ENCODE results near the gene CAMSAP1. TPM values are rescaled to one million over a fixed set of nuclear protein-coding genes. Genes with fewer than 3 reads are reported as not detected.

CAMSAP1 gene
- total RNA-seq, 1 donor from 2014 or later, result 31.1 TPM

DNA sequence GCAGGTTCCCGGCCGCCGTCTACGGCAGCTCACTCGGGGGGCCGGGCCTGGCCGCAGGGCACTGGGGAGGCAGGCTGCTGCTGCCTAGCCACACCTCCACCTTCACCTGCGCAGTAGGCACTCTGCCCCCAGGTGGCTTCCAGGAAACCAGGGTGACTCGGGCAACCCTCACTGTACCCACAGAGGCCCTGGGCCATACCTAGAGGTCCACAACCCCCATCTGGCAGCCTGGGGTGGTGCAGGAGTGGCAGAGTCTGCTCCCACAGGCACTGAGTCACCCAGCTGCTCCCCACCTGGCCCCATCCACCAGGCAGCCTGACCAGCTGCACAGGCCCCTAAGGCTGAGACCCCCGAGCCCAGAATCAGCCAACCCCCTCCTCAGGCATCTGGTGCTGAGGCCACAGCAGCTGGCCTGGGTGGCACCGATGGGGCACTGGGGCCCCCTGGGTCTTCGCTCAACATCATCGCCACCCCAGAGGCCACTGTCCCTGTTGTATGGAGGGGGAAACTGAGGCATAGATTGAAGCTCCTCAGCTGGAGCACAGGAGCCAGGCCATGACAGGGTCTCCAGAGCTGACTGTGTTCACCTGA lies 135.2 kb downstream of the CAMSAP1 start:
- TF ChIP-seq, protein P1, sequence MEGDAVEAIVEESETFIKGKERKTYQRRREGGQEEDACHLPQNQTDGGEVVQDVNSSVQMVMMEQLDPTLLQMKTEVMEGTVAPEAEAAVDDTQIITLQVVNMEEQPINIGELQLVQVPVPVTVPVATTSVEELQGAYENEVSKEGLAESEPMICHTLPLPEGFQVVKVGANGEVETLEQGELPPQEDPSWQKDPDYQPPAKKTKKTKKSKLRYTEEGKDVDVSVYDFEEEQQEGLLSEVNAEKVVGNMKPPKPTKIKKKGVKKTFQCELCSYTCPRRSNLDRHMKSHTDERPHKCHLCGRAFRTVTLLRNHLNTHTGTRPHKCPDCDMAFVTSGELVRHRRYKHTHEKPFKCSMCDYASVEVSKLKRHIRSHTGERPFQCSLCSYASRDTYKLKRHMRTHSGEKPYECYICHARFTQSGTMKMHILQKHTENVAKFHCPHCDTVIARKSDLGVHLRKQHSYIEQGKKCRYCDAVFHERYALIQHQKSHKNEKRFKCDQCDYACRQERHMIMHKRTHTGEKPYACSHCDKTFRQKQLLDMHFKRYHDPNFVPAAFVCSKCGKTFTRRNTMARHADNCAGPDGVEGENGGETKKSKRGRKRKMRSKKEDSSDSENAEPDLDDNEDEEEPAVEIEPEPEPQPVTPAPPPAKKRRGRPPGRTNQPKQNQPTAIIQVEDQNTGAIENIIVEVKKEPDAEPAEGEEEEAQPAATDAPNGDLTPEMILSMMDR (conservative IDR thresholded peaks at IDR 0.05; ENCODE audit: low read depth, low read length), result no peak
- DNase-seq (ENCODE audit: low read depth), result no peak

DNA sequence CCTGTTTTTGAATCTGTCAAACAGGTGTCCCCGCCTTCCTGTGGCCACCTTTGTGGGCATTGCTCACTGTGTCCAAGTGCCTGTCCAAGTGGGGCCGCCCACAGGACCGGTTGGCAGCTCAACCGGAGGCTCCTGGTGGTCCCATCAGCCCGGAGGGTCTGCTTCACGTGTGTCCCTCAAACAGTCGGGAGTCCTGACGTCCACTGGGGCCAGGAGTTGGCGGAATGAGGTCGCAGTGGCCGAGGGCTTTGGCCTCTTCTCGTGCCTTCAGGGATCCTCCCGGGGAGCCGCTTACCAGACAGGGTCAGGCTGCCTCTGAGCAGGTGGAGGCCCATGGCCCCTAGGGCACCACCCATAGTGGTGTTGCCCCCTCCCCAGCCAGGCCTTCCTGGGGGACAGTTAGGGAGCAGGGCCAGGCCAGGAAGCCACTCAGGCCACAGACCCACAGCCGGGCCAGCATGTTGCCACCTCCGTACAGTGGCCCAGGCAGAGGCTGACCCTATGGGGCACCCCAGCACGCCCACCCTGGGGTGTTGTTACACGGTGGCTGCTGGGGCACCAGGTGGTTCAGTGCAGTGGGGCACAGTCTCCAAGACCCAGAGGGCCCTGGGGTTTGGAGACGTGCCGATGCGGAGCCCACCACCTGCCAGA lies 135.8 kb downstream of the CAMSAP1 start:
- DNase-seq (ENCODE audit: low read depth), result no peak
- no peak overlapping the region for H3K4me3 ChIP-seq (ENCODE audit: low read depth, low read length)
- TF ChIP-seq, protein P1 (conservative IDR thresholded peaks at IDR 0.05; ENCODE audit: low read depth, low read length), result no peak

More for the DNA sequence above, 135.2 kb downstream of the CAMSAP1 start:
- H3K4me3 ChIP-seq (ENCODE audit: low read depth, low read length), result no peak overlapping the region

DNA sequence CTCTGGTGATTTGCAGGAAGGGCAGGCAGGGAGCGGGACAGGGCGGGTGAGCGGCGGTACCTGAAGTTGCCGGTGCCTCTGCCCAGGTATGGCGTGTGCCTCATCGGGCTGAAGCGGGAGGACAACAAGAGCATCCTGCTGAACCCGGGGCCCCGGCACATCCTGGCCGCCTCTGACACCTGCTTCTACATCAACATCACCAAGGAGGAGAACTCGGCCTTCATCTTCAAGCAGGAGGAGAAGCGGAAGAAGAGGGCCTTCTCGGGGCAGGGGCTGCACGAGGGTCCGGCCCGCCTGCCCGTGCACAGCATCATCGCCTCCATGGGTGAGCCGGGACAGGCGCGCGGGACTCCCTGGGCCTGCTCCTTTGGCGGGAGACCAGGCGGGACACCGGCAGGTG lies 136.6 kb downstream of the CAMSAP1 start:
- TF ChIP-seq, protein P1 (conservative IDR thresholded peaks at IDR 0.05; ENCODE audit: low read depth, low read length), result no peak
- no peak for DNase-seq (ENCODE audit: low read depth)

DNA sequence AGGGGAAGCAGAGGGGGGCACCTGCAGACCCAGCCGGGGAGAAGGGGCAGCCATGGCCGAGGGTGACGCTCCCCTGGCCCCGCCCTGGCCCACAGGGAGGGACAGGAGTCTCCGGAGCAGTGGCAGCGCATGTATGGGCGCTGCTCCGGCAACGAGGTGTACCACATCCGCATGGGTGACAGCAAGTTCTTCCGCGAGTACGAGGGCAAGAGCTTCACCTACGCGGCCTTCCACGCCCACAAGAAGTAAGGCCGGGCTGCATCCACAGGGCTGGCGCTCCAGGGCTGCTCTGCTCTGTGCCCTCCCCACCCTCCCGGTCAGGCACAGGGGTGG lies 137.2 kb downstream of the CAMSAP1 start:
- H3K4me3 ChIP-seq (ENCODE audit: low read depth, low read length), result no peak overlapping the region
- no peak for DNase-seq (ENCODE audit: low read depth)
- TF ChIP-seq, protein P1 (conservative IDR thresholded peaks at IDR 0.05; ENCODE audit: low read depth, low read length), result no peak

More for the DNA sequence above, 136.6 kb downstream of the CAMSAP1 start:
- H3K4me3 ChIP-seq (ENCODE audit: low read depth, low read length), result no peak overlapping the region

DNA sequence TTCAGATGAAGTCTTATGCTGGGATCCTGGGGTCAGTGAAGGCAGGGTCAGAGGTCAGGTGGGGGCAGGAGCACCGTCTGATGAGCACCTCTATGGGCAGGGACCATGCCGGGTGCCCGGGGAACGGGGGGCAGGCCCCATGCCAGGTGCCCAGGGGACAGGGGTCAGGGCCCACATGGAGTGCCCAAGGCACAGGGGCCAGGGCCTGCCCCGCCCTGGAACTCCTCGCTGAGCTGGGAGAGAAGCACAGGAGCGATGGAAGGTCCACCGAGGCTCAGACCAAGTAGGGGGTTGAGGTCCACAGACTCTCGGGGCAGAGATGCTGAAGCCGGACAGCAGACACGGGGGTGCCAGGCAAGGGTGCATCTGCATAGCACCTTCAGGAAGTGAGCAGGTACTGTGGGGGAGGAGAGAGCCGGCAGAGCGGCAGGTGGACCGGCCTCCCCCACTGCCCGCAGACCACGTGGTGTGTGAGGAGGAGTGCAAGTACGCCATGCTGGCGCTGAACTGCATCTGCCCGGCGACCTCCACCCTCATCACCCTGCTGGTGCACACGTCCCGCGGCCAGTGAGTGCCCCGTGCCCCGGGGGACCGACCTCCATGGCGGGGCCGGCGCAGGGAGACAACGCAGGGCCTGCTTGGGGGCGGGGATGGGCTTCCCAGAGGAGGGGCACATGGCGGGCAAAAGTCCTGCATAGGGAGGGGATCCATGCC lies 137.7 kb downstream of the CAMSAP1 start:
- TF ChIP-seq, protein P1 (conservative IDR thresholded peaks at IDR 0.05; ENCODE audit: low read depth, low read length), result no peak
- no peak for DNase-seq (ENCODE audit: low read depth)
- H3K4me3 ChIP-seq (ENCODE audit: low read depth, low read length), result no peak overlapping the region

DNA sequence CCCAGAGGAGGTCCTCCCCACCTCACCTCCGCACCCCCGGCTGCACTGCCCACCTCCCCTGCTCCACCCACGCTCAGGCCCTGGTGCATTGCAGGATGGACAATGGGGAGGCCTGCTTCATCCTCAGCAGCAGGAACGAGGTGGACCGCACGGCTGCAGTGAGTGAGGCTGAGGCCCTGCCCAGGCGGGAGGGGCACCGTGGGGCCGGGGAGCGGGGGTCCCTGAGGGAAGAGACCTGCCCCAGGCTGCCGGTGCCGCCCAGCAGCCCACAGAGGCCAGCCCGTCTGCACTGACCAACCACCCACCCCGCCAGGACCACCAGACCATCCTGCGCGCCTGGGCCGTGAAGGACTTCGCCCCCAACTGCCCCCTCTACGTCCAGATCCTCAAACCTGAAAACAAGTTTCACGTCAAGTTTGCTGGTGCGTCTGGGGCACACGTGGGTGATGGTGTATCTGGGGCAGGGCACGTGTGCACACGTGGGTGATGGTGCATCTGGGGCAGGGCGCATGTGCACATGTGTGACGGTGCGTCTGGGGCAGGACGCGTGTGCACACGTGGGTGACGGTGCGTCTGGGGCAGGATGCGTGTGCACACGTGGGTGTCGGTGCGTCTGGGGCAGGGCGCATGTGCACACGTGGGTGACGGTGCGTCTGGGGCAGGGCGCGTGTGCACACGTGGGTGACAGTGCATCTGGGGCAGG lies 138.7 kb downstream of the CAMSAP1 start:
- no peak overlapping the region for H3K4me3 ChIP-seq (ENCODE audit: low read depth, low read length)
- no peak for DNase-seq (ENCODE audit: low read depth)
- TF ChIP-seq, protein P1 (conservative IDR thresholded peaks at IDR 0.05; ENCODE audit: low read depth, low read length), result no peak

All from epithelial cell of proximal tubule (primary cell).